Astrocyte of the hippocampus (primary cell): ENCODE results near the gene DALRD3.
A peak's percentile ranks its signal among the peaks of the same experiment; 100 is the strongest.

Experiments used
- DNase-seq: peaks from one replicate; pipeline ENCODE4 v3.0.0; 2011; ENCODE audit warnings: low read depth, low spot score

The DALRD3 gene

GRCh38 chr3:49017971-49018706, at the start of gene DALRD3:
TSS of gene DALRD3 (minus strand) at chr3:49018580. CDS start at chr3:49018564, 16 bp downstream.
- peak; percentile 80 for DNase-seq

- DNase-seq, result no peak
Measured at GRCh38 chr3:49058011-49058410, 39.6 kb upstream of the DALRD3 start.

- DNase-seq, result no peak
Measured at GRCh38 chr3:49057268-49057667, 38.9 kb upstream of the DALRD3 start.

- no peak for DNase-seq
Measured at GRCh38 chr3:49054344-49054862, 36.0 kb upstream of the DALRD3 start.

GRCh38 chr3:49053543-49053942, 35.2 kb upstream of the DALRD3 start:
- DNase-seq, result no peak

GRCh38 chr3:49035281-49035680, 16.9 kb upstream of the DALRD3 start:
- no peak for DNase-seq

GRCh38 chr3:49034650-49035049, 16.3 kb upstream of the DALRD3 start:
- DNase-seq, result no peak

- DNase-seq, result peak; percentile 32
Measured at GRCh38 chr3:49032646-49033304, 14.4 kb upstream of the DALRD3 start.

- no peak for DNase-seq
Measured at GRCh38 chr3:49030321-49030720, 11.9 kb upstream of the DALRD3 start.

GRCh38 chr3:49029563-49029884, 11.1 kb upstream of the DALRD3 start:
- DNase-seq, result no peak

- peak; percentile 98 for DNase-seq
Measured at GRCh38 chr3:49028673-49029562, 10.5 kb upstream of the DALRD3 start, which contains the start of gene IMPDH2. TSS of gene IMPDH2 (minus strand) at chr3:49029398. CDS start at chr3:49029350, 48 bp downstream.

- DNase-seq, result no peak
Measured at GRCh38 chr3:49028298-49028672, 9.9 kb upstream of the DALRD3 start.

- no peak for DNase-seq
Measured at GRCh38 chr3:49027634-49028033, 9.3 kb upstream of the DALRD3 start.

GRCh38 chr3:49026536-49026935, 8.2 kb upstream of the DALRD3 start:
- DNase-seq, result no peak

GRCh38 chr3:49025793-49026520, 7.6 kb upstream of the DALRD3 start:
- DNase-seq, result no peak

- no peak for DNase-seq
Measured at GRCh38 chr3:49025005-49025792, 6.8 kb upstream of the DALRD3 start.

- DNase-seq, result no peak
Measured at GRCh38 chr3:49024449-49024848, 6.1 kb upstream of the DALRD3 start.

GRCh38 chr3:49023775-49024174, 5.4 kb upstream of the DALRD3 start:
- no peak for DNase-seq

- no peak for DNase-seq
Measured at GRCh38 chr3:49022688-49023171, 4.3 kb upstream of the DALRD3 start.
